Aorta (tissue), 5 donors: Measurements from ENCODE around the gene NGF. TPM values are rescaled to one million over a fixed set of nuclear protein-coding genes. Genes with fewer than 3 reads are reported as not detected.

Experiments used
- ATAC-seq: fragments of 200-7000 bp; cut with Tn5 transposase; one replicate; pipeline ENCODE4 v1.9.1; 2022; ENCODE audit warnings: moderate library complexity; ENCODE audit not compliant: low FRiP score
- DNase-seq, 2 donors: peaks; one replicate each; pipeline ENCODE4 v3.0.0-alpha.2; 2020
- H3K27ac ChIP-seq, 2 donors: one replicate each; pipeline ENCODE4 v1.5.1; 2013; ENCODE audit warnings: low read length in 2 of 2, mild to moderate bottlenecking in 2 of 2, moderate library complexity in 2 of 2, control low read depth in 1 of 2, inconsistent platforms in 1 of 2, low read depth in 1 of 2
- H3K27me3 ChIP-seq, 2 donors: one replicate each; pipeline ENCODE4 v1.6.1; 2013; ENCODE audit warnings: control low read depth in 1 of 2, low read length in 1 of 2, mild to moderate bottlenecking in 1 of 2, moderate library complexity in 1 of 2; ENCODE audit not compliant: insufficient read depth in 2 of 2, control insufficient read depth in 1 of 2
- H3K36me3 ChIP-seq, 2 donors: one replicate each; pipeline ENCODE4 v1.6.1; 2013; ENCODE audit warnings: control low read depth in 1 of 2, low read length in 1 of 2, mild to moderate bottlenecking in 1 of 2; ENCODE audit not compliant: insufficient read depth in 2 of 2, control insufficient read depth in 1 of 2
- H3K4me1 ChIP-seq, 2 donors: one replicate each; pipeline ENCODE4 v1.6.1; 2013; ENCODE audit warnings: low read length in 2 of 2, control low read depth in 1 of 2, mild to moderate bottlenecking in 1 of 2, moderate library complexity in 1 of 2; ENCODE audit not compliant: insufficient read depth in 2 of 2, control insufficient read depth in 1 of 2
- H3K4me3 ChIP-seq, 2 donors: one replicate each; pipeline ENCODE4 v1.5.1; 2013; ENCODE audit warnings: low read length in 2 of 2, control low read depth in 1 of 2, mild to moderate bottlenecking in 1 of 2
- H3K9me3 ChIP-seq: one replicate; pipeline ENCODE4 v1.6.1; 2013; ENCODE audit warnings: mild to moderate bottlenecking, low read length; ENCODE audit not compliant: control insufficient read depth
- WGBS, 2 donors: extraction: QIAGEN DNeasy Blood & Tissue Kit; methylation state at CpG; one replicate each; pipeline ENCODE4 v1.1.7; 2013; 5-methylcytosine and 5-hydroxymethylcytosine counted together
- intact Hi-C, 2 donors: fragments of 100-400 bp; cut with DNase I; formaldehyde crosslinking; loops; one replicate each; pipeline versions ENCODE4 v1.14.2 to v1.15.0; 2022
- polyA plus RNA-seq, 2 donors: library from polyadenylated mRNA; stranded (reverse); fragments of 200-250 nt; gene quantifications; one replicate each; pipeline ENCODE4 v1.2.3, GENCODE V29; 2013
- total RNA-seq, 2 donors: library from RNA; stranded (reverse); fragmentation: NEBNext Ultra II Directional; extraction: Animal tissue kit (Norgen Biotek cat#: 25700); gene quantifications; one replicate each; pipeline ENCODE4 v1.2.1, GENCODE V29; 2021
- donor health status: healthy with polysubstance abuse.
- donor health status: Bipolar disorder and iron deficiency.
- donor health status: DM: no; HTN: no; CAD: no.
- donor health status: DM: no; HTN: no; CAD: no.
- donor health status: DM: yes; HTN: yes; CAD: no.

Gene NGF
- total and polyA plus RNA-seq, 4 donors, result 10.2 to 39.7 (median 15.6) TPM

GRCh38 chr1:115258302-115258866, 79.7 kb downstream of the NGF start:
- ATAC-seq (no peak), DNase-seq (no peak)
- H3K4me1 ChIP-seq, result peaks cover 2% of the 10 kb centered on the region in 2 donors
- H3K36me3 ChIP-seq, result no peaks in the 10 kb centered on the region
- peaks cover 5% of the 10 kb centered on the region for H3K9me3 ChIP-seq
- no peak overlapping the region for H3K27ac ChIP-seq
- intact Hi-C loops, result no loop called here
- 64 to 67% methylated on average over 3 of the region's 3 CpGs for WGBS, 2 donors
- H3K4me3 ChIP-seq, result no peak overlapping the region
- no peaks in the 10 kb centered on the region for H3K27me3 ChIP-seq

GRCh38 chr1:115257591-115257990, 80.5 kb downstream of the NGF start:
- intact Hi-C loops, result no loop called here
- H3K27me3 ChIP-seq, result no peaks in the 10 kb centered on the region

DNA sequence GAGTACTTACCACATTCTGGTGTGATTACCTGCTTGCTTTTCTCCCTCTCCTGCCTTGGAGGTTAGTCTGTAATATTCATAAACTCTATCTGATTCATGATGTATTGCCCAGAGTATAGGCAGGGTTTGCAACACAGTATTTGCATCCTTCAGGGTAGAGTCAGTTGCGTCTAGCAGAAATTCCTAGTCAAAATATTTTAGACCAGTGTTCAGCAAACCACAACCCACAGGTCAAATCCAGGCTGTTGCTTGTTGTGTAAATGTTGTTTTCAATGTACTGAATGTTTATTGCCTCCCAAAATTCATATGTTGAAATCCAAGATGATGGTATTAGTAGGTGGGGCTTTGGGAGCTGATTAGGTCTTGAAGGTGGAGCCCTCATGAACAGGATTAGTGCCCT, 82.9 kb downstream of the NGF start:
- no peak overlapping the region for H3K4me3 ChIP-seq
- H3K36me3 ChIP-seq, result no peaks in the 10 kb centered on the region
- H3K27me3 ChIP-seq, result no peaks in the 10 kb centered on the region
- WGBS, 2 donors, result 100% methylated on average over 1 of the region's 1 CpG
- ATAC-seq, result no peak
- DNase-seq, result no peak
- intact Hi-C loops, result no loop called here
- H3K4me1 ChIP-seq, result peaks cover 0 to 2% of the 10 kb centered on the region in 2 donors
- no peak overlapping the region for H3K27ac ChIP-seq
- H3K9me3 ChIP-seq, result peaks cover 5% of the 10 kb centered on the region

More at GRCh38 chr1:115257591-115257990, 80.5 kb downstream of the NGF start:
- peaks cover 0 to 2% of the 10 kb centered on the region in 2 donors for H3K4me1 ChIP-seq
- peaks cover 5% of the 10 kb centered on the region for H3K9me3 ChIP-seq
- ATAC-seq (no peak), DNase-seq (no peak)
- H3K36me3 ChIP-seq, result no peaks in the 10 kb centered on the region
- no peak overlapping the region for H3K27ac ChIP-seq
- no peak overlapping the region for H3K4me3 ChIP-seq

- WGBS, 2 donors, result 75 to 81% methylated on average over 3 of the region's 3 CpGs
- H3K4me3 ChIP-seq, result no peak overlapping the region
- intact Hi-C loops, result no loop called here
- no peak for DNase-seq
- peaks cover 0 to 2% of the 10 kb centered on the region in 2 donors for H3K4me1 ChIP-seq
- no peaks in the 10 kb centered on the region for H3K27me3 ChIP-seq
- H3K27ac ChIP-seq, result no peak overlapping the region
- H3K9me3 ChIP-seq, result no peaks in the 10 kb centered on the region
- no peak for ATAC-seq
- H3K36me3 ChIP-seq, result no peaks in the 10 kb centered on the region
These were observed 85.5 kb downstream of the NGF start for GRCh38 chr1:115252585-115252984.

DNA sequence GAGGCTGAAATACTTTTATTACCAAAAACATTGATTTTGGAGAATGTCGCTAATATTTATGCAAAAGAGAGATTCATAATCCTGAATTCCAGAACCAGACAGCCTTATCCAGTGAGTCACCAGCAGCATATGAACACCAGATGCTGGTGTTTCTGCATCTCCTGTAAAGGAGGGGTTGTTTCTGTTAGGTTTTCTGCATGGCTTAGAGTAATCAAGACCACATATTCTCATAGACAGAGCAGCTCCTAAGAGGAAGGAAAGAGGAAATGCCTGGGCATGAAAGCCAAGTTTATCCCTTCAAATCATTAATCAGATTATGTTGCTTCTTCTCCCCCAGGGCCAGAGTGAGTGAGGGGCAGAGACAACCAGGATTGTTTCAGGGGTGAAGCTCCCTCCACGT, 86.2 kb downstream of the NGF start:
- ATAC-seq, result no peak
- Histone ChIP-seq H3K27ac (no peak overlapping the region), H3K4me1 (peaks cover 0 to 2% of the 10 kb centered on the region in 2 donors), H3K9me3 (no peaks in the 10 kb centered on the region), H3K4me3 (no peak overlapping the region), H3K27me3 (no peaks in the 10 kb centered on the region), H3K36me3 (no peaks in the 10 kb centered on the region)
- intact Hi-C loops, result no loop called here
- DNase-seq, result no peak
- 31 to 39% methylated on average over 2 of the region's 2 CpGs for WGBS, 2 donors

DNA sequence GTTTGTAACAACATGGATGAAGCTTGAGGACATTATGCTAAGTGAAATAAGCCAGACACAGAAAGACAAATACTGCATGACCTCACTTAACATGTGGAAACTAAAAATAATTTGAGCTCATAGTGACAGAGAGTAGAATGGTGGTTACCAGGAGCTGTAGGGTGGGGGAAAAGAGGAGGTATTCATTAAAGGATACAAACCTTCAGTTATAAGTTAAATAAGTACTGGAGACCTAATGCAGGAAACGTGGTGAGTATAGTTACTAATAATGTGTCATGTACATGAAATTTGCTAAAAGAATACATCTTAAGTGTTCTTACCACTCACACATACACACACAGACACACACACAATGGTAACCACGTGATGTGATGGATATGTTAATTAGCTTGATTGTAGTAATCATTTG, 86.7 kb downstream of the NGF start:
- Histone ChIP-seq H3K27me3 (no peaks in the 10 kb centered on the region), H3K36me3 (no peaks in the 10 kb centered on the region), H3K4me1 (peaks cover 0 to 2% of the 10 kb centered on the region in 2 donors), H3K27ac (no peak overlapping the region), H3K9me3 (no peaks in the 10 kb centered on the region), H3K4me3 (no peak overlapping the region)
- no peak for DNase-seq
- no peak for ATAC-seq
- WGBS, 2 donors, result 49 to 67% methylated on average over 2 of the region's 2 CpGs
- intact Hi-C loops, result no loop called here

GRCh38 chr1:115246526-115246925, 91.5 kb downstream of the NGF start:
- no peaks in the 10 kb centered on the region for H3K27me3 ChIP-seq
- 97 to 100% methylated on average over 1 of the region's 1 CpG for WGBS, 2 donors
- intact Hi-C loops, result no loop called here

GRCh38 chr1:115245227-115245626, 92.8 kb downstream of the NGF start:
- no peak for ATAC-seq
- Histone ChIP-seq H3K36me3 (no peaks in the 10 kb centered on the region), H3K4me1 (no peaks in the 10 kb centered on the region), H3K27me3 (no peaks in the 10 kb centered on the region), H3K9me3 (no peaks in the 10 kb centered on the region), H3K27ac (no peak overlapping the region), H3K4me3 (no peak overlapping the region)
- intact Hi-C loops, result no loop called here
- DNase-seq, result no peak
- 100% methylated on average over 1 of the region's 1 CpG for WGBS, 2 donors

More at GRCh38 chr1:115246526-115246925, 91.5 kb downstream of the NGF start:
- Histone ChIP-seq H3K4me3 (no peak overlapping the region), H3K36me3 (no peaks in the 10 kb centered on the region), H3K4me1 (no peaks in the 10 kb centered on the region), H3K27ac (no peak overlapping the region), H3K9me3 (no peaks in the 10 kb centered on the region)
- DNase-seq (no peak), ATAC-seq (no peak)

- Histone ChIP-seq H3K27me3 (no peaks in the 10 kb centered on the region), H3K4me1 (peaks cover 0 to 3% of the 10 kb centered on the region in 2 donors), H3K4me3 (no peak overlapping the region), H3K36me3 (no peaks in the 10 kb centered on the region), H3K9me3 (no peaks in the 10 kb centered on the region), H3K27ac (no peak overlapping the region)
- ATAC-seq, result no peak
- intact Hi-C loops, result no loop called here
- WGBS, 2 donors, result 98 to 100% methylated on average over 1 of the region's 1 CpG
- DNase-seq, result no peak
These were observed 95.5 kb downstream of the NGF start for GRCh38 chr1:115242543-115242942.
